H1 (cell line): Measurements from ENCODE around the gene RLBP1. TPM values are rescaled to one million over a fixed set of nuclear protein-coding genes. Genes with fewer than 3 reads are reported as not detected.
A peak's percentile ranks its signal among the peaks of the same experiment; 100 is the strongest.

Experiments used
- CTCF ChIA-PET: fragments of 300-600 bp; sonication (Branson Sonifier 250); formaldehyde crosslinking; loops from one replicate; lab custom pipeline; 2021; ENCODE audit not compliant: partially characterized antibody; lab: Charles Lee
- POLR2A ChIA-PET: fragments of 300-600 bp; sonication (Branson Sonifier 250); formaldehyde crosslinking; loops from one replicate; lab custom pipeline; 2021; ENCODE audit warnings: inconsistent platforms; ENCODE audit not compliant: partially characterized antibody; lab: Charles Lee
- DNase-seq, 2 experiments: peaks; one replicate each; pipeline versions ENCODE4 v3.0.0 to v3.0.0-alpha.2; 2010 to 2022; ENCODE audit warnings: low spot score in 2 of 2, low read depth in 1 of 2, mixed read lengths in 1 of 2
- FAIRE-seq: peaks from 2 replicates; lab custom pipeline; 2011; peaks lifted over from hg19 to GRCh38; lab: Jason Lieb, UNC
- H2AFZ ChIP-seq: 2 replicates; pipeline ENCODE4 v1.8.1; 2012; ENCODE audit warnings: low read length, inconsistent platforms
- H2AK5ac ChIP-seq: 2 replicates; pipeline ENCODE4 v1.6.1; 2013; ENCODE audit warnings: low read depth, low read length
- H2BK120ac ChIP-seq: replicated peaks from 2 replicates; pipeline ENCODE3; 2013; ENCODE audit warnings: low read depth, low read length, inconsistent platforms
- H2BK12ac ChIP-seq: 2 replicates; pipeline ENCODE4 v1.6.1; 2013; ENCODE audit warnings: low read depth, low read length
- H2BK15ac ChIP-seq: 2 replicates; pipeline ENCODE4 v1.6.1; 2013; ENCODE audit warnings: low read length
- H2BK20ac ChIP-seq: 2 replicates; pipeline ENCODE4 v1.6.1; 2013; ENCODE audit warnings: low read length
- H2BK5ac ChIP-seq: 2 replicates; pipeline ENCODE4 v1.6.1; 2013; ENCODE audit warnings: low read depth, low read length
- H3K14ac ChIP-seq: 2 replicates; pipeline ENCODE4 v1.6.1; 2013; ENCODE audit warnings: inconsistent platforms; ENCODE audit not compliant: insufficient read length
- H3K18ac ChIP-seq: 2 replicates; pipeline ENCODE4 v1.6.1; 2013; ENCODE audit warnings: low read length; ENCODE audit errors: extremely low read depth
- H3K23ac ChIP-seq: 2 replicates; pipeline ENCODE4 v1.6.1; 2013; ENCODE audit warnings: inconsistent platforms; ENCODE audit not compliant: insufficient read length
- H3K23me2 ChIP-seq: 2 replicates; pipeline ENCODE4 v1.6.1; 2013; ENCODE audit warnings: low read depth, low read length
- H3K27ac ChIP-seq: 2 replicates; pipeline ENCODE4 v1.6.1; 2011; ENCODE audit warnings: low read depth, low read length, inconsistent platforms
- H3K27me3 ChIP-seq, 4 experiments: replicated peaks in 1 of 4; 1 replicate in 1 of 4; 2 replicates in 3 of 4; pipeline versions ENCODE4 v1.6.1 to v1.8.1; 2011 to 2013; ENCODE audit warnings: low read length in 3 of 4, mild to moderate bottlenecking in 3 of 4, inconsistent platforms in 2 of 4, mixed read lengths in 2 of 4, moderate library complexity in 1 of 4; ENCODE audit not compliant: control insufficient read depth in 3 of 4, insufficient read depth in 3 of 4; ENCODE audit errors: extremely low read depth in 1 of 4
- H3K36me3 ChIP-seq, 4 experiments: 2 replicates each; pipeline versions ENCODE4 v1.6.1 to v1.8.1; 2011 to 2013; ENCODE audit warnings: mild to moderate bottlenecking in 4 of 4, low read length in 3 of 4, moderate library complexity in 2 of 4, control low read depth in 1 of 4, inconsistent platforms in 1 of 4; ENCODE audit not compliant: insufficient read depth in 4 of 4, control insufficient read depth in 2 of 4
- H3K4ac ChIP-seq: replicated peaks from 2 replicates; pipeline ENCODE3; 2013; ENCODE audit warnings: low read length, low read depth, mixed read lengths, inconsistent platforms; ENCODE audit not compliant: insufficient read length
- H3K4me1 ChIP-seq, 4 experiments: replicated peaks in 1 of 4; 1 replicate in 1 of 4; 2 replicates in 3 of 4; pipeline versions ENCODE4 v1.6.1 to v1.8.1; 2011 to 2013; ENCODE audit warnings: low read length in 3 of 4, inconsistent platforms in 2 of 4, mixed read lengths in 1 of 4; ENCODE audit not compliant: insufficient read depth in 4 of 4, control insufficient read depth in 3 of 4
- H3K4me2 ChIP-seq, 2 experiments: 2 replicates each; pipeline versions ENCODE4 v1.6.1 to v1.8.1; 2011 to 2013; ENCODE audit warnings: low read depth in 2 of 2, low read length in 2 of 2, control low read depth in 1 of 2, inconsistent platforms in 1 of 2, mild to moderate bottlenecking in 1 of 2; ENCODE audit not compliant: insufficient read depth in 1 of 2
- H3K4me3 ChIP-seq, 4 experiments: fragments of 200-600, 300-600 bp in 1 of 4; sonication (generic), shearing (Covaris generic), sonication (Bioruptor Twin) in 1 of 4; 2 replicates each; pipeline versions ENCODE4 v1.5.1 to v1.8.1; 2011 to 2016; ENCODE audit warnings: low read length in 4 of 4, low read depth in 3 of 4, control low read depth in 2 of 4, inconsistent platforms in 2 of 4, mild to moderate bottlenecking in 2 of 4, mixed read lengths in 1 of 4, moderate library complexity in 1 of 4; ENCODE audit not compliant: insufficient read depth in 2 of 4; ENCODE audit errors: extremely low read depth in 1 of 4
- H3K56ac ChIP-seq: replicated peaks from 2 replicates; pipeline ENCODE3; 2013; ENCODE audit warnings: low read depth, mild to moderate bottlenecking, mixed read lengths, low read length, inconsistent platforms; ENCODE audit not compliant: insufficient read length
- H3K79me1 ChIP-seq: 2 replicates; pipeline ENCODE4 v1.6.1; 2013; ENCODE audit warnings: low read depth, low read length, control low read depth
- H3K79me2 ChIP-seq, 2 experiments: 2 replicates each; pipeline versions ENCODE4 v1.6.1 to v1.8.1; 2012 to 2013; ENCODE audit warnings: low read length in 2 of 2, mild to moderate bottlenecking in 2 of 2, inconsistent platforms in 1 of 2; ENCODE audit not compliant: insufficient read depth in 2 of 2, control insufficient read depth in 1 of 2
- H3K9ac ChIP-seq, 4 experiments: replicated peaks in 1 of 4; 1 replicate in 1 of 4; 2 replicates in 3 of 4; pipeline versions ENCODE4 v1.6.1 to v1.8.1; 2011 to 2013; ENCODE audit warnings: low read depth in 3 of 4, low read length in 3 of 4, control low read depth in 2 of 4, mild to moderate bottlenecking in 2 of 4, moderate library complexity in 2 of 4, inconsistent platforms in 1 of 4; ENCODE audit errors: extremely low read depth in 1 of 4
- H3K9me3 ChIP-seq, 2 experiments: 2 replicates each; pipeline versions ENCODE4 v1.6.1 to v1.8.1; 2012 to 2013; ENCODE audit warnings: mild to moderate bottlenecking in 2 of 2, moderate library complexity in 2 of 2, control low read depth in 1 of 2, inconsistent platforms in 1 of 2, low read depth in 1 of 2, low read length in 1 of 2, mixed read lengths in 1 of 2; ENCODE audit not compliant: insufficient read depth in 2 of 2
- H4K20me1 ChIP-seq, 2 experiments: replicated peaks in 1 of 2; 2 replicates each; pipeline versions ENCODE3 to v1.8.1; 2011 to 2013; ENCODE audit warnings: inconsistent platforms in 2 of 2, low read length in 2 of 2, mild to moderate bottlenecking in 1 of 2; ENCODE audit not compliant: insufficient read depth in 2 of 2, control insufficient read depth in 1 of 2
- H4K5ac ChIP-seq: 2 replicates; pipeline ENCODE4 v1.6.1; 2013; ENCODE audit warnings: low read length, low read depth, mixed read lengths, inconsistent platforms; ENCODE audit not compliant: insufficient read length
- H4K8ac ChIP-seq: 2 replicates; pipeline ENCODE4 v1.8.0; 2013; ENCODE audit warnings: mild to moderate bottlenecking, moderate library complexity, low read length, inconsistent platforms; ENCODE audit not compliant: insufficient read depth; ENCODE audit errors: extremely low read depth
- H4K91ac ChIP-seq: replicated peaks from 2 replicates; pipeline ENCODE3; 2013; ENCODE audit warnings: low read length, mixed read lengths, inconsistent platforms; ENCODE audit not compliant: insufficient read length
- ASH2L ChIP-seq: fragments of 200-600, 300-600 bp; sonication (generic); IDR thresholded peaks from one replicate; pipeline ENCODE4 v1.7.1; 2017; ENCODE audit warnings: low read length
- BCL11A ChIP-seq, 2 experiments: IDR thresholded peaks; one replicate each; pipeline ENCODE4 v1.6.1; 2011; ENCODE audit warnings: low read depth in 2 of 2, low read length in 2 of 2, mild to moderate bottlenecking in 2 of 2
- CEBPB ChIP-seq: IDR thresholded peaks from 2 replicates; pipeline ENCODE4 v1.6.1; 2012; ENCODE audit warnings: low read depth, low read length
- GABPA ChIP-seq: IDR thresholded peaks from 2 replicates; pipeline ENCODE4 v1.6.1; 2011; ENCODE audit warnings: mild to moderate bottlenecking, low read length, moderate library complexity, borderline replicate concordance; ENCODE audit not compliant: insufficient read depth
- HDAC2 ChIP-seq, 2 experiments: fragments of 300-600 bp in 1 of 2; sonication (generic) in 1 of 2; IDR thresholded peaks; 2 replicates each; pipeline ENCODE4 v1.6.1; 2011 to 2012; ENCODE audit warnings: low read depth in 2 of 2, low read length in 2 of 2, mild to moderate bottlenecking in 2 of 2, moderate library complexity in 2 of 2, borderline replicate concordance in 1 of 2, inconsistent platforms in 1 of 2
- KDM5A ChIP-seq: fragments of 200-600 bp; IDR thresholded peaks from 2 replicates; pipeline ENCODE4 v1.7.1; 2012; ENCODE audit warnings: mild to moderate bottlenecking, low read length, inconsistent platforms, mixed read lengths
- MAFK ChIP-seq: IDR thresholded peaks from 2 replicates; pipeline ENCODE4 v1.6.1; 2012; ENCODE audit warnings: low read depth, mild to moderate bottlenecking, improper control_type of control experiment, low read length
- NRF1 ChIP-seq: IDR thresholded peaks from 2 replicates; pipeline ENCODE4 v1.6.1; 2011; ENCODE audit warnings: mild to moderate bottlenecking, low read depth, low read length, improper control_type of control experiment
- RBBP5 ChIP-seq: IDR thresholded peaks from 2 replicates; pipeline ENCODE4 v1.7.1; 2012; ENCODE audit warnings: low read depth, mild to moderate bottlenecking, inconsistent platforms, low read length, moderate library complexity, borderline replicate concordance
- SRF ChIP-seq: IDR thresholded peaks from 2 replicates; pipeline ENCODE4 v1.6.1; 2011; ENCODE audit warnings: mild to moderate bottlenecking, low read depth, low read length, moderate library complexity
- TAF7 ChIP-seq: optimal IDR thresholded peaks from 2 replicates; pipeline ENCODE3; 2011; ENCODE audit warnings: low read depth, mild to moderate bottlenecking, inconsistent platforms, low read length, moderate library complexity, borderline replicate concordance
- TEAD4 ChIP-seq: IDR thresholded peaks from 2 replicates; pipeline ENCODE4 v1.6.1; 2012; ENCODE audit warnings: low read depth, low read length, inconsistent platforms, mixed read lengths
- WGBS, 2 experiments: shearing (Covaris generic) in 1 of 2; methylation state at CpG; one replicate each; pipeline versions ENCODE4 v1.1.6 to v1.1.7; 2013 to 2015; ENCODE audit warnings: low lambda C conversion rate in 2 of 2, mixed read lengths in 2 of 2, inconsistent platforms in 1 of 2, low coverage in 1 of 2, missing lambda C conversion rate in 1 of 2; ENCODE audit not compliant: insufficient replicate concordance in 2 of 2, insufficient coverage in 1 of 2, insufficient read length in 1 of 2; ENCODE audit errors: extremely low coverage in 1 of 2, missing lambda C conversion rate in 1 of 2; 5-methylcytosine and 5-hydroxymethylcytosine counted together
- polyA plus RNA-seq, 7 experiments: library from polyadenylated mRNA; depleted of rRNA in 3 of 7; stranded (reverse) in 5 of 7; unstranded in 2 of 7; fragments of >200 nt in 5 of 7; fragments of 200-250 nt in 2 of 7; gene quantifications; 1 replicate in 5 of 7; 2 replicates in 1 of 7; 4 replicates in 1 of 7; pipeline versions ENCODE4 v1.2.1 to v1.2.3, GENCODE V29; 2011 to 2013; ENCODE audit warnings: missing spikeins in 2 of 7, mixed read lengths in 2 of 7
- total RNA-seq: library from RNA; stranded (reverse); fragmentation: NEBNext Ultra II Directional; extraction: Animal tissue kit (Norgen Biotek cat#: 25700); gene quantifications from 2 replicates; pipeline ENCODE4 v1.2.1, GENCODE V29; 2021

Gene RLBP1
- total and polyA plus RNA-seq, 2 of the 8 experiments (the other 6 are each of a cell fraction or from before 2014, with no cell fraction given): 0.05 TPM; not detected in 1

DNA sequence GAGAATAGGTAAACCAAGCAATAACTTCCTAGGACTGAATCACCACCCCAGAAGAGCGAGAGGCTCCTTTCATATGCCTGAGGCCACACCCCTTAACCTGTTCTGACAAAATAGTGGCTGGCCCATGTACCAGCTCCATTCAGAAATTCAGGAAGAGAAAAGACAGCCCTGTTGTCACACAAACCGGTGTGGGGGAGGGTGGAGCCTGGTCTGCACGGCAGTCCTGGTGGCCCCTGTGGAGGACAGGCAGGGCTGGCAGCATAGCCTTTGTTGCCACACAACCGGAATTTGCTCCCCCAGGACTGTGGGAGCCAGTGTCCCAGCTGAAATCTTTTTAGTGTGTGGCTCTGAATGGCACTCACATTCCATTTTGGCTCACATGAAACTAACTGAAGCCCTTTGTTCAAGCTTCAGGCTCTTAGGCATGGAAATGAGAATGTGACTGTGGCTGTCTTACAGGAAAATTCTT is 23.8 kb downstream of the RLBP1 start:
- H3K4me2 ChIP-seq: peak overlapping the region; percentile 8 to 41; a peak in 2 of 4 replicates
- no peak overlapping the region for H2BK5ac ChIP-seq
- H3K27me3 ChIP-seq: no peaks in the 10 kb centered on the region
- no peaks in the 10 kb centered on the region; a peak in 1 of 8 replicates for H3K36me3 ChIP-seq
- no peak overlapping the region for H2BK20ac ChIP-seq
- no peaks in the 10 kb centered on the region for H3K9me3 ChIP-seq
- no peaks in the 10 kb centered on the region for H3K79me1 ChIP-seq
- no peak overlapping the region for H2BK120ac ChIP-seq
- no peak overlapping the region for H3K18ac ChIP-seq
- no peak overlapping the region for H2BK15ac ChIP-seq
- H3K4me1 ChIP-seq: peaks cover 8 to 34% (median 15%) of the 10 kb centered on the region in 4 experiments
- H3K79me2 ChIP-seq: no peaks in the 10 kb centered on the region
- peak overlapping the region in 1 of 4 experiments; percentile 4; a peak in 1 of 8 replicates for H3K4me3 ChIP-seq
- 28% methylated on average over 4 of the region's 4 CpGs; no CpG with 5 or more reads in 1 of the 2 experiments for WGBS, 2 experiments
- peaks cover 0 to 2% of the 10 kb centered on the region in 2 experiments for H4K20me1 ChIP-seq
- H3K23ac ChIP-seq: no peak overlapping the region
- FAIRE-seq (peak; percentile 62), DNase-seq (peak in 1 of 2 experiments; percentile 73)
- H4K91ac ChIP-seq: no peak overlapping the region
- CTCF ChIA-PET: interaction anchor here (1.0 to 4.2 kb wide), 6 partner anchors 9 to 327 kb away, joined by 4 to 21 read pairs (median 5); partner anchors contain the start of gene FANCI
- H3K56ac ChIP-seq: no peak overlapping the region
- H3K14ac ChIP-seq: no peak overlapping the region
- no peak overlapping the region for H2AK5ac ChIP-seq
- peak overlapping the region in 1 of 4 experiments; percentile 35; a peak in 1 of 7 replicates for H3K9ac ChIP-seq
- no peak overlapping the region for H2AFZ ChIP-seq
- H3K4ac ChIP-seq: no peak overlapping the region
- no peak overlapping the region for H4K5ac ChIP-seq
- no peak overlapping the region; the same call in 1 of the 2 replicates for H3K27ac ChIP-seq
- POLR2A ChIA-PET: interaction anchor here (1.0 to 1.5 kb wide), 4 partner anchors 16 to 69 kb away, joined by 3 to 4 read pairs (median 4); no protein-coding TSS in a partner anchor
- H4K8ac ChIP-seq: no peak overlapping the region
- no peak overlapping the region for H2BK12ac ChIP-seq
- no peaks in the 10 kb centered on the region for H3K23me2 ChIP-seq
- no peak for TF ChIP-seq GABPA
- TF ChIP-seq ASH2L: peak; percentile 90
- peak; percentile 40; the same call in 1 of the 2 replicates for TF ChIP-seq CEBPB
- no peak for TF ChIP-seq NRF1
- TF ChIP-seq TAF7: no peak
- TF ChIP-seq TEAD4: peak; percentile 59; the same call in 1 of the 2 replicates
- no peak for TF ChIP-seq SRF
- no peak for TF ChIP-seq BCL11A (IDR thresholded peaks at IDR 0.05; ENCODE audit: low read depth in 2 of 2, low read length in 2 of 2)
- peak; percentile 81; the same call in 1 of the 2 replicates for TF ChIP-seq RBBP5
- no peak for TF ChIP-seq KDM5A
- no peak for TF ChIP-seq MAFK
- TF ChIP-seq HDAC2 (IDR thresholded peaks at IDR 0.05; ENCODE audit: borderline replicate concordance in 1 of 2, low read depth in 2 of 2, low read length in 2 of 2): peak in 1 of 2 experiments; percentile 42; a peak in 1 of 4 replicates
